Mesenchymal stem cell (in vitro differentiated cells and primary cell): Measurements from ENCODE around the gene MIPOL1.

Experiments
- DNase-seq: peaks from one replicate; pipeline ENCODE4 v3.0.0-alpha.2; 2013
- H2AFZ ChIP-seq: one replicate; pipeline ENCODE4 v1.6.1; 2013; ENCODE audit warnings: low read depth, mild to moderate bottlenecking, control low read depth, inconsistent platforms, low read length, moderate library complexity
- H2AK5ac ChIP-seq: 2 replicates; pipeline ENCODE4 v1.6.1; 2013; ENCODE audit warnings: low read length, moderate library complexity, mild to moderate bottlenecking, inconsistent platforms; ENCODE audit not compliant: severe bottlenecking
- H2BK120ac ChIP-seq: one replicate; pipeline ENCODE4 v1.6.1; 2013; ENCODE audit warnings: low read depth, mild to moderate bottlenecking, inconsistent platforms, low read length, moderate library complexity
- H2BK12ac ChIP-seq, 2 experiments: one replicate each; pipeline ENCODE4 v1.6.1; 2013; ENCODE audit warnings: inconsistent platforms in 2 of 2, low read length in 2 of 2, mild to moderate bottlenecking in 2 of 2, moderate library complexity in 2 of 2, control low read depth in 1 of 2
- H2BK15ac ChIP-seq: one replicate; pipeline ENCODE4 v1.6.1; 2013; ENCODE audit warnings: mild to moderate bottlenecking, low read depth, inconsistent platforms; ENCODE audit not compliant: poor library complexity, severe bottlenecking
- H2BK5ac ChIP-seq: 2 replicates; pipeline ENCODE4 v1.6.1; 2013; ENCODE audit warnings: low read depth, mild to moderate bottlenecking, low read length, control low read depth, inconsistent platforms; ENCODE audit not compliant: poor library complexity, severe bottlenecking
- H3K14ac ChIP-seq, 2 experiments: one replicate each; pipeline ENCODE4 v1.6.1; 2013; ENCODE audit warnings: inconsistent platforms in 2 of 2, low read length in 2 of 2, control low read depth in 1 of 2, mild to moderate bottlenecking in 1 of 2, moderate library complexity in 1 of 2
- H3K18ac ChIP-seq, 2 experiments: one replicate each; pipeline ENCODE4 v1.6.1; 2013; ENCODE audit warnings: inconsistent platforms in 2 of 2, low read length in 2 of 2, control low read depth in 1 of 2, low read depth in 1 of 2, mild to moderate bottlenecking in 1 of 2
- H3K23ac ChIP-seq, 2 experiments: one replicate each; pipeline ENCODE4 v1.6.1; 2013; ENCODE audit warnings: inconsistent platforms in 2 of 2, low read length in 2 of 2, mild to moderate bottlenecking in 2 of 2, moderate library complexity in 2 of 2, control low read depth in 1 of 2
- H3K27ac ChIP-seq: 2 replicates; pipeline ENCODE4 v1.5.1; 2013; ENCODE audit warnings: mild to moderate bottlenecking, moderate library complexity, low read length, control low read depth, inconsistent platforms; ENCODE audit not compliant: poor library complexity, severe bottlenecking
- H3K27me3 ChIP-seq, 2 experiments: 2 replicates each; pipeline versions ENCODE4 v1.6.1 to v1.7.0; 2013; ENCODE audit warnings: low read length in 2 of 2, mild to moderate bottlenecking in 2 of 2, moderate library complexity in 2 of 2, control low read depth in 1 of 2, inconsistent platforms in 1 of 2; ENCODE audit not compliant: control insufficient read depth in 1 of 2, insufficient read depth in 1 of 2
- H3K36me3 ChIP-seq, 2 experiments: 2 replicates each; pipeline versions ENCODE4 v1.6.1 to v1.7.0; 2013; ENCODE audit warnings: low read length in 2 of 2, control low read depth in 1 of 2, inconsistent platforms in 1 of 2, low read depth in 1 of 2, mild to moderate bottlenecking in 1 of 2; ENCODE audit not compliant: insufficient read depth in 2 of 2, control insufficient read depth in 1 of 2
- H3K4ac ChIP-seq, 2 experiments: one replicate each; pipeline ENCODE4 v1.6.1; 2013; ENCODE audit warnings: inconsistent platforms in 2 of 2, low read length in 2 of 2, mild to moderate bottlenecking in 2 of 2, moderate library complexity in 2 of 2, control low read depth in 1 of 2, low read depth in 1 of 2
- H3K4me1 ChIP-seq: 2 replicates; pipeline ENCODE4 v1.6.1; 2013; ENCODE audit warnings: low read depth, low read length, control low read depth; ENCODE audit not compliant: control insufficient read depth, insufficient read depth
- H3K4me2 ChIP-seq: 2 replicates; pipeline ENCODE4 v1.6.1; 2013; ENCODE audit warnings: low read length, mild to moderate bottlenecking, inconsistent platforms; ENCODE audit not compliant: poor library complexity, severe bottlenecking
- H3K4me3 ChIP-seq, 2 experiments: 2 replicates each; pipeline versions ENCODE4 v1.5.1 to v1.7.0; 2013; ENCODE audit warnings: low read length in 2 of 2, mild to moderate bottlenecking in 2 of 2, control low read depth in 1 of 2, low read depth in 1 of 2; ENCODE audit not compliant: insufficient read depth in 1 of 2
- H3K79me1 ChIP-seq: replicated peaks from 2 replicates; pipeline ENCODE4 v1.6.1; 2013; ENCODE audit warnings: mild to moderate bottlenecking, control low read depth, low read length, inconsistent platforms; ENCODE audit not compliant: poor library complexity, severe bottlenecking
- H3K9ac ChIP-seq: 2 replicates; pipeline ENCODE4 v1.7.0; 2013; ENCODE audit warnings: mild to moderate bottlenecking, low read length, moderate library complexity
- H3K9me3 ChIP-seq: 2 replicates; pipeline ENCODE4 v1.7.0; 2013; ENCODE audit warnings: mild to moderate bottlenecking, low read length; ENCODE audit not compliant: control insufficient read depth
- H4K8ac ChIP-seq: one replicate; pipeline ENCODE4 v1.6.1; 2013; ENCODE audit warnings: inconsistent platforms, mild to moderate bottlenecking, low read length, moderate library complexity
- H4K91ac ChIP-seq: one replicate; pipeline ENCODE4 v1.6.1; 2013; ENCODE audit warnings: mild to moderate bottlenecking, low read length, inconsistent platforms
- WGBS: methylation state at CpG from one replicate; pipeline ENCODE4 v1.1.7; 2013; ENCODE audit warnings: mixed read lengths; 5-methylcytosine and 5-hydroxymethylcytosine counted together

Gene MIPOL1

DNA sequence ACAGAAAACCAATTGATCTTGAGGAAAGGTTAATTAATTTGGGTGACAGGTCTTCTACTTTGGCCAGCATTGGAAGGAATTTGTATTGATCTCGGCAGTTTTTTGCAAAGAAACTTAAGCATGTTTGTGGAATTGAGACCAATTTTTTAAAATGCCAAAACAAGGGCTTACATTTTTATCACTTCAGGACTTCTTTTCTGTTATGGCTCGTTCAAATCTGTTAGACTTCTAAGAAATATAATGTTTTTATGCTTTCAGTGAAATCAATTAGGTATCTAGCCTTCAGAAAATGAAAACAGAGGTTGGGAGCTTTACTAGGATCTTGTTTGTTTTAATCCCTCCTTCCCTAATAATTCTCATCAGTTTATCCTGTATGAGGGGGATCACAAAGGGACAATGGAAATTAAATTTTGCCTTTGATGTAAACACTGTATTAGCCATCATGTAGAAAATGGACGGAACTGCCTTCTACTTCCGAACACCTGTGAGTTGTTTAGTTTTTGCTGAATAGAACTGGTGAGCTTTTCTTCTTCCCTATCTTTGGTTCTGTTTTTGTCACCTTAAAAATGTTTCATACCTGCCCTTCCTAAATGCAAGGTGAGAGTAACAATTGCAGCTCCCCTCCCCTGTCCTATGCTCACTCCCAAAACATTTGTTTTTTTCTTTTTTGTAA is 389.5 kb downstream of the MIPOL1 start:
- Histone ChIP-seq H2AFZ (no peak overlapping the region), H2BK5ac (no peak overlapping the region), H2BK120ac (no peak overlapping the region), H4K91ac (no peak overlapping the region), H3K4me1 (peaks cover 41% of the 10 kb centered on the region), H4K8ac (no peak overlapping the region), H3K4me2 (no peak overlapping the region), H2BK12ac (no peak overlapping the region), H3K4me3 (no peak overlapping the region), H3K9ac (no peak overlapping the region), H2AK5ac (no peak overlapping the region), H3K79me1 (no peaks in the 10 kb centered on the region), H3K27me3 (peaks cover 82 to 96% of the 10 kb centered on the region in 2 experiments), H3K23ac (no peak overlapping the region), H3K14ac (no peak overlapping the region), H3K9me3 (no peaks in the 10 kb centered on the region), H3K18ac (no peak overlapping the region), H3K27ac (no peak overlapping the region), H2BK15ac (no peak overlapping the region), H3K36me3 (peaks cover 0 to 7% of the 10 kb centered on the region in 2 experiments), H3K4ac (no peak overlapping the region)
- peak; percentile 22 for DNase-seq
- WGBS: 71% methylated on average over 1 of the region's 4 CpGs

DNA sequence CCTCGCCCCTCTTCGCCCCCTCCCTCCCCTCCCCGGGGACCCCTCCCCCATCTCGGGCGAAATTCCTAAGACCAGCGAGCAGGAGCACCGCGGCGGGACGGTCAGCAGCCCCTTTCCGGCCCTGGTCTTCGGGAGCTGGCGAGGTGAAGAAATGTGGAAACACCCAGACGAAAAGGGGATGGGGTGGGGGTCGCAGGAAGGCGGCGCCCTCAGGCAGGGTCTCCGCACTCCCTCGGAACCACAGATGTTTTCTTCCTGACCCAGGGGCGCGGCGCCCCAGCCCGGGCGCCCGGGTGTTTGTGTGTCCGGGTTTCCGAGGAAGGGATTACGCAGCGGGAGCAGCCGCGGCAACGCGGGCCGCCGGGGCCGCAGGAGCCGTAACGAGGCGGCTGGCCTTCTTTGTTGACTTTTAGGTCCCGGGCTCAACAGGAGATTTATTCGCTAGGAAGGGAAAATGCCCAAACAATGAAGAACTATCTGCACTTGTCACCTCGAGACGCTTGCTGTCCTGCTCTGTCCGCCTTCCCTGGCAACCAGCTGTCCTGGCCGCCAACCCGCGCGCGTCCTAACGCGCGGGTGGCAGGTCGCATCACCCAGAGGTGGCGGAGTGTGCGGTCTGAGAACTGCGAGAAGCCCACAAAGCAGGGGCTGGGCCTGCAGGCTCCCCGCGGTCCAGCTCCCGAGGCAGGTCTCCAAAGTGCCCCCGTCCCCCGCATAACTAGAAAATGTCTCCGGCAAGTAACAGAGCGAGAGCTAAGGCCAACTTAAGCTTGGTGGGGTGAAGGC is 390.3 kb downstream of the MIPOL1 start:
- H3K23ac ChIP-seq: peak overlapping the region in 1 of 2 experiments; percentile 24
- 1% methylated on average over 60 of the region's 63 CpGs for WGBS

DNA sequence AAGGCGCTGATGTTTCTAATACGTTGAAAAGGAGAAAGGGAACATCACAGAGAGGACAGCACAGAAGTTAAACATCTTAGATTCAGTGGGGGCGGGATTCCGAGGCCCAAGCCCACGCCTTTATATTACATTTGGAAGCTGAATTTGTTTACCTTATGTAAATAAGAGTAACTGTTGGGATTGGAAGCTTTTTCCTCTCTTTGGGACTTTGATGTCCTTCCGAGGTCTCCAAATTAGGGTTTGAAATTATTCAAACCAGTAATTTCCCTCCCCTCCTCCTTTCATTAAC is 390.9 kb downstream of the MIPOL1 start:
- no peak overlapping the region for H3K27ac ChIP-seq
- H2BK120ac ChIP-seq: no peak overlapping the region
- no peak overlapping the region for H3K18ac ChIP-seq
- H3K9me3 ChIP-seq: no peaks in the 10 kb centered on the region
- no peak overlapping the region for H2AK5ac ChIP-seq
- H3K27me3 ChIP-seq: peaks cover 88 to 96% of the 10 kb centered on the region in 2 experiments
- H4K8ac ChIP-seq: no peak overlapping the region
- no peak overlapping the region for H3K23ac ChIP-seq
- no peak overlapping the region for H2BK5ac ChIP-seq
- no peaks in the 10 kb centered on the region for H3K79me1 ChIP-seq
- no peak overlapping the region for H2AFZ ChIP-seq
- no peak overlapping the region for H4K91ac ChIP-seq
- H3K4me1 ChIP-seq: peaks cover 37% of the 10 kb centered on the region
- peak overlapping the region; percentile 78 for H3K4me2 ChIP-seq
- H2BK15ac ChIP-seq: no peak overlapping the region
- H2BK12ac ChIP-seq: no peak overlapping the region
- H3K9ac ChIP-seq: no peak overlapping the region
- H3K4me3 ChIP-seq: no peak overlapping the region
- WGBS: 0% methylated on average over 5 of the region's 6 CpGs
- no peak overlapping the region for H3K4ac ChIP-seq
- H3K14ac ChIP-seq: no peak overlapping the region
- H3K36me3 ChIP-seq: peaks cover 0 to 6% of the 10 kb centered on the region in 2 experiments
- peak; percentile 20 for DNase-seq

More for the DNA sequence above, 390.3 kb downstream of the MIPOL1 start:
- Histone ChIP-seq H2BK12ac (no peak overlapping the region), H3K18ac (peak overlapping the region in 1 of 2 experiments; percentile 21), H4K8ac (no peak overlapping the region), H2BK5ac (no peak overlapping the region), H3K4ac (no peak overlapping the region), H3K79me1 (no peaks in the 10 kb centered on the region), H3K27me3 (peaks cover 89 to 96% of the 10 kb centered on the region in 2 experiments), H4K91ac (no peak overlapping the region), H2BK15ac (no peak overlapping the region), H3K4me2 (peak overlapping the region; percentile 78), H3K4me3 (peak overlapping the region in 1 of 2 experiments; percentile 28), H3K9ac (no peak overlapping the region), H3K4me1 (peaks cover 42% of the 10 kb centered on the region), H3K27ac (no peak overlapping the region), H2BK120ac (no peak overlapping the region), H3K36me3 (peaks cover 0 to 7% of the 10 kb centered on the region in 2 experiments), H2AK5ac (no peak overlapping the region), H3K9me3 (no peaks in the 10 kb centered on the region), H2AFZ (no peak overlapping the region), H3K14ac (peak overlapping the region in 1 of 2 experiments; percentile 57)
- DNase-seq: peak; percentile 47

DNA sequence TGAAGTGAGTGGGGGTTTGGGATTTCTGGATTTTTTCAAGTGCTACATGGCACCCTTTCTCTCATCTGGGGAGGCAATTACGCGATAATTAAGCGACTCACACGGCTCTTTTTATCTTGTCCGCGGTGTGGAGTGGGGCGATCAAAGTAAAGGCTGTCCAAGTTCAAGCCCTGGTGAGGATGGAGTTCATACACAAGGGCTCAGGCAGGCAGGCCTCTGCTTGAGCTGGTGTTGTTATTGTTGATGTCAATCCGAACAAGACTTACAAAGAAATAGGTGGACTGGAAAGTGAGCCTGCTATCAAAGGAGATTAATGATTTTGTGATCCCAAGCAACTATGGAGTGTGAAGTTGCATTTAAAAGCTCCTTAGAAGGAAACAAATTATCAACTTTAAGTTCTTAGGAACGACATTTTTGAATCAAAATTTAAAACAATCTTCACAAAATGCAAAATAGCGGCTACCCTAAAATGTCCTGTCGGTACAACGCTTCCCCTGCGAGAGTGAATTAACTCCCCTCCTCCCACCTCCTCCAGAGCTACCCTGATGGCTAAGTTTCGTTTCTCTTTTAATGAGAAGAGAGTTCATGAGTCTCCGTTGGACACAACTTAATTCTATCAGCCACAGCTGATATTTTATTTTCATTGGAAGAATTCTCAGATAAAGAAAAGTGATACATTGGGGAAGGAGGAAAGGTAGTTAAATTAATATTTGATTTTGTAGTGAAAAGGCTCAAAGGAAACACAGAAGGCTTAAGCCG is 391.4 kb downstream of the MIPOL1 start:
- Histone ChIP-seq H2BK15ac (no peak overlapping the region), H3K36me3 (peaks cover 0 to 4% of the 10 kb centered on the region in 2 experiments), H3K4ac (no peak overlapping the region), H3K79me1 (no peaks in the 10 kb centered on the region), H3K4me1 (peaks cover 34% of the 10 kb centered on the region), H2AK5ac (no peak overlapping the region), H3K14ac (no peak overlapping the region), H2AFZ (no peak overlapping the region), H3K18ac (no peak overlapping the region), H3K27me3 (peaks cover 83 to 94% of the 10 kb centered on the region in 2 experiments), H2BK12ac (no peak overlapping the region), H3K23ac (no peak overlapping the region), H4K91ac (no peak overlapping the region), H3K4me2 (no peak overlapping the region), H4K8ac (no peak overlapping the region), H3K9me3 (no peaks in the 10 kb centered on the region), H2BK5ac (no peak overlapping the region), H3K4me3 (no peak overlapping the region), H3K9ac (no peak overlapping the region), H3K27ac (no peak overlapping the region), H2BK120ac (no peak overlapping the region)
- DNase-seq: peak; percentile 13
- WGBS: under 1% methylated on average over 13 of the region's 16 CpGs
